ENCODE measurements around the gene SLC10A3.
"Not testable (repeated sequence)": the region's sequence is repeated elsewhere in the genome, so short reads cannot be mapped to it uniquely, and the experiment has no call there.

SLC10A3 gene

GRCh38 chrX:154506483-154507332, 16.3 kb upstream of the SLC10A3 start:
- Histone ChIP-seq H3K4me3 (ENCODE audit: low read depth, low read length) (no peak overlapping the region), H3K9ac (ENCODE audit: low read depth, low read length) (no peak overlapping the region), H3K9me3 (ENCODE audit: control insufficient read depth, insufficient read depth, low read length) (no peaks in the 10 kb centered on the region), H3K4me1 (ENCODE audit: control insufficient read depth, insufficient read depth, low read length) (no peaks in the 10 kb centered on the region), H3K36me3 (ENCODE audit: control insufficient read depth, insufficient read depth, low read length) (peaks cover 11% of the 10 kb centered on the region), H3K27me3 (ENCODE audit: control insufficient read depth, insufficient read depth, low read length) (no peaks in the 10 kb centered on the region)

- no peak overlapping the region for H3K9ac ChIP-seq (ENCODE audit: low read depth, low read length)
- no peaks in the 10 kb centered on the region for H3K9me3 ChIP-seq (ENCODE audit: control insufficient read depth, insufficient read depth, low read length)
These were observed 15.3 kb upstream of the SLC10A3 start for GRCh38 chrX:154505734-154506133.

DNA sequence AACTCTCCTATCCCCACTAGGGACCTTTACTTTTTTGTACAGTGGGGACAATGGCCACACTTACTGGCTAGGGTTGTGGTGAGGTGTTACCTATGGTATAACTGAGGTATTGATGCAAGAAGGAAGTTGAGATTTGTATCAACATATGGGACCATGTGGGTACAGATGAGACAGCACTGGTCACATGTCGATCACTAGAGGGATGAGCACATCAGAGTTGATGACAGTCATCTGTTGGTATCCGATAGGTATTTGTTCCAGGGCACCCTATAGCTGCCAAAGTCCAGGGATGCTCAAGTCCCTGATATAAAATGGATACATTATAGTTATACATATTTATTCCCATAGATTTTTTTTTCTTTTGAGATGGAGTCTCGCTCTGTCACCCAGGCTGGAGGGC, 12.6 kb upstream of the SLC10A3 start:
- no peaks in the 10 kb centered on the region for H3K9me3 ChIP-seq (ENCODE audit: control insufficient read depth, insufficient read depth, low read length)

More at GRCh38 chrX:154505734-154506133, 15.3 kb upstream of the SLC10A3 start:
- Histone ChIP-seq H3K4me3 (ENCODE audit: low read depth, low read length) (no peak overlapping the region), H3K27me3 (ENCODE audit: control insufficient read depth, insufficient read depth, low read length) (no peaks in the 10 kb centered on the region), H3K4me1 (ENCODE audit: control insufficient read depth, insufficient read depth, low read length) (no peaks in the 10 kb centered on the region), H3K36me3 (ENCODE audit: control insufficient read depth, insufficient read depth, low read length) (peaks cover 11% of the 10 kb centered on the region)

DNA sequence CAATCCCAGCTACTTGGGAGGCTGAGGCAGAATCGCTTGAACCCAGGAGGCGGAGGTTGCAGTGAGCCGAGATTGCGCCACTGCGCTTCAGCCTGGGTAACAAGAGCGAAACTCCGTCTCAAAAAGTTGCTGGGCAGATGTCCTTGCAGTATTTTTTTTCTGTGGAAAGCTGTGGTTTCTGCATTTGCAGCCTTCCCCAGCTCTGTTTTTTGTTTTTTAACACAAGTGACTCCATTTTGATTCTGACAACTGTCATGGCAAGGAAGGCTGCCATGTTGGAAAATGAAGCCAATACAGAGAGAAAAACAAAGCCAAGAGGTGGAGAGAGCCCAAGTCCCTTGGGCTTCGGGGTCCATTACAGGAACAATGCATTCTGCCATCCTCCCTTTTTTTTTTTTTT, 11.7 kb upstream of the SLC10A3 start:
- Histone ChIP-seq H3K9ac (ENCODE audit: low read depth, low read length) (no peak overlapping the region), H3K36me3 (ENCODE audit: control insufficient read depth, insufficient read depth, low read length) (peaks cover 11% of the 10 kb centered on the region), H3K4me1 (ENCODE audit: control insufficient read depth, insufficient read depth, low read length) (no peaks in the 10 kb centered on the region), H3K27me3 (ENCODE audit: control insufficient read depth, insufficient read depth, low read length) (no peaks in the 10 kb centered on the region), H3K4me3 (ENCODE audit: low read depth, low read length) (no peak overlapping the region), H3K9me3 (ENCODE audit: control insufficient read depth, insufficient read depth, low read length) (no peaks in the 10 kb centered on the region)

More for the DNA sequence above, 12.6 kb upstream of the SLC10A3 start:
- Histone ChIP-seq H3K9ac (ENCODE audit: low read depth, low read length) (no peak overlapping the region), H3K4me1 (ENCODE audit: control insufficient read depth, insufficient read depth, low read length) (no peaks in the 10 kb centered on the region), H3K36me3 (ENCODE audit: control insufficient read depth, insufficient read depth, low read length) (peaks cover 11% of the 10 kb centered on the region), H3K4me3 (ENCODE audit: low read depth, low read length) (no peak overlapping the region), H3K27me3 (ENCODE audit: control insufficient read depth, insufficient read depth, low read length) (no peaks in the 10 kb centered on the region)

DNA sequence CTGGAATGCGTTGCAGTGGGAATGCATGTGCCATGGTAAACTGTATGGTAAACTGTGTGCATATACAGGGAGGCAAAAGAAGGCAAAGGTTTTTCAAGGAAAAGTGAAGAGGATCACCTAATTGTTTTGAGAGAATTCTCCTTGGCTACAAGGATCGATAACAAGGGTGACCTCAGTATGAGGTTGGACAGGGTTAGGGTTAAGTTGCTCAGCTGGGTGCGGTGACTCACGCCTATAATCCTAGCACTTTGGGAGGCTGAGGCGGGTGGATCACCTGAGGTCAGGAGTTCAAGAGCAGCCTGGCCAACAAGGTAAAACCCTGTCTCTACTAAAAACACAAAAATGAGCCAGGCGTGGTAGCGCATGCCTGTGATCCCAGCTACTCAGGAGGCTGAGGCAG, 11.0 kb upstream of the SLC10A3 start:
- H3K36me3 ChIP-seq (ENCODE audit: control insufficient read depth, insufficient read depth, low read length); H3K27me3 ChIP-seq (ENCODE audit: control insufficient read depth, insufficient read depth, low read length); H3K4me3 ChIP-seq (ENCODE audit: low read depth, low read length); H3K4me1 ChIP-seq (ENCODE audit: control insufficient read depth, insufficient read depth, low read length); H3K9ac ChIP-seq (ENCODE audit: low read depth, low read length); H3K9me3 ChIP-seq (ENCODE audit: control insufficient read depth, insufficient read depth, low read length): not testable (repeated sequence)

GRCh38 chrX:154496591-154497137, 6.2 kb upstream of the SLC10A3 start:
- H3K4me3 ChIP-seq (ENCODE audit: low read depth, low read length); H3K27me3 ChIP-seq (ENCODE audit: control insufficient read depth, insufficient read depth, low read length); H3K4me1 ChIP-seq (ENCODE audit: control insufficient read depth, insufficient read depth, low read length); H3K9ac ChIP-seq (ENCODE audit: low read depth, low read length); H3K9me3 ChIP-seq (ENCODE audit: control insufficient read depth, insufficient read depth, low read length); H3K36me3 ChIP-seq (ENCODE audit: control insufficient read depth, insufficient read depth, low read length): not testable (repeated sequence)

- Histone ChIP-seq H3K4me3 (ENCODE audit: low read depth, low read length) (no peak overlapping the region), H3K9me3 (ENCODE audit: control insufficient read depth, insufficient read depth, low read length) (no peaks in the 10 kb centered on the region), H3K27me3 (ENCODE audit: control insufficient read depth, insufficient read depth, low read length) (no peaks in the 10 kb centered on the region), H3K36me3 (ENCODE audit: control insufficient read depth, insufficient read depth, low read length) (no peaks in the 10 kb centered on the region), H3K4me1 (ENCODE audit: control insufficient read depth, insufficient read depth, low read length) (no peaks in the 10 kb centered on the region), H3K9ac (ENCODE audit: low read depth, low read length) (no peak overlapping the region)
These were observed 5.1 kb upstream of the SLC10A3 start for GRCh38 chrX:154495472-154495922.

- Histone ChIP-seq H3K36me3 (ENCODE audit: control insufficient read depth, insufficient read depth, low read length) (no peaks in the 10 kb centered on the region), H3K4me1 (ENCODE audit: control insufficient read depth, insufficient read depth, low read length) (peaks cover 2% of the 10 kb centered on the region), H3K27me3 (ENCODE audit: control insufficient read depth, insufficient read depth, low read length) (no peaks in the 10 kb centered on the region), H3K4me3 (ENCODE audit: low read depth, low read length) (no peak overlapping the region), H3K9ac (ENCODE audit: low read depth, low read length) (no peak overlapping the region), H3K9me3 (ENCODE audit: control insufficient read depth, insufficient read depth, low read length) (no peaks in the 10 kb centered on the region)
These were observed 4.3 kb upstream of the SLC10A3 start for GRCh38 chrX:154494715-154495114.

DNA sequence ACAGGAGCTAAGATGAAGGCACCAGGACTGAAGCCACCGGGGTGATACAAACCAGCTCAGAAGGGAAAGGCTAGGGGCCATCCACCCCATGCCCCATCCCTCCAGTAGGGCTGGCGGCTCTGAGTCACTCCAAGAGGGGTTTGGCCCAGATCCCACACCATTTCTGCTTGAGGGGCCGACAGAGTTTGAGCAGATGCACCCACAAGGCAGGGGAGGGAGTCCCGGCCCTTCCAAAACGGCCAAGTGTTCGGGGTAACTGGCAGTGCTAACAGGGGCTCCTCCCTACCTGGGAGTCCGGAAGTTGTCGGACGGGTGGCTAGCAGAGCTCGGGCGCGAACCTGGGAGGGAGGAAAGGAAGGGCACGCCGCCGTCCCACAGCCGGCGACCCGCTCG, 412 bp downstream of the SLC10A3 start:
- Histone ChIP-seq H3K36me3 (ENCODE audit: control insufficient read depth, insufficient read depth, low read length) (peaks cover 5% of the 10 kb centered on the region), H3K27me3 (ENCODE audit: control insufficient read depth, insufficient read depth, low read length) (peaks cover 4% of the 10 kb centered on the region), H3K4me3 (ENCODE audit: low read depth, low read length) (peak overlapping the region; percentile 52), H3K9ac (ENCODE audit: low read depth, low read length) (no peak overlapping the region), H3K9me3 (ENCODE audit: control insufficient read depth, insufficient read depth, low read length) (no peaks in the 10 kb centered on the region), H3K4me1 (ENCODE audit: control insufficient read depth, insufficient read depth, low read length) (peaks cover 4% of the 10 kb centered on the region)

GRCh38 chrX:154489182-154489581, 1.2 kb downstream of the SLC10A3 start:
- peaks cover 4% of the 10 kb centered on the region for H3K4me1 ChIP-seq (ENCODE audit: control insufficient read depth, insufficient read depth, low read length)
- no peak overlapping the region for H3K9ac ChIP-seq (ENCODE audit: low read depth, low read length)
- no peaks in the 10 kb centered on the region for H3K9me3 ChIP-seq (ENCODE audit: control insufficient read depth, insufficient read depth, low read length)
- H3K36me3 ChIP-seq (ENCODE audit: control insufficient read depth, insufficient read depth, low read length), result peaks cover 13% of the 10 kb centered on the region
- peaks cover 4% of the 10 kb centered on the region for H3K27me3 ChIP-seq (ENCODE audit: control insufficient read depth, insufficient read depth, low read length)
- H3K4me3 ChIP-seq (ENCODE audit: low read depth, low read length), result no peak overlapping the region

DNA sequence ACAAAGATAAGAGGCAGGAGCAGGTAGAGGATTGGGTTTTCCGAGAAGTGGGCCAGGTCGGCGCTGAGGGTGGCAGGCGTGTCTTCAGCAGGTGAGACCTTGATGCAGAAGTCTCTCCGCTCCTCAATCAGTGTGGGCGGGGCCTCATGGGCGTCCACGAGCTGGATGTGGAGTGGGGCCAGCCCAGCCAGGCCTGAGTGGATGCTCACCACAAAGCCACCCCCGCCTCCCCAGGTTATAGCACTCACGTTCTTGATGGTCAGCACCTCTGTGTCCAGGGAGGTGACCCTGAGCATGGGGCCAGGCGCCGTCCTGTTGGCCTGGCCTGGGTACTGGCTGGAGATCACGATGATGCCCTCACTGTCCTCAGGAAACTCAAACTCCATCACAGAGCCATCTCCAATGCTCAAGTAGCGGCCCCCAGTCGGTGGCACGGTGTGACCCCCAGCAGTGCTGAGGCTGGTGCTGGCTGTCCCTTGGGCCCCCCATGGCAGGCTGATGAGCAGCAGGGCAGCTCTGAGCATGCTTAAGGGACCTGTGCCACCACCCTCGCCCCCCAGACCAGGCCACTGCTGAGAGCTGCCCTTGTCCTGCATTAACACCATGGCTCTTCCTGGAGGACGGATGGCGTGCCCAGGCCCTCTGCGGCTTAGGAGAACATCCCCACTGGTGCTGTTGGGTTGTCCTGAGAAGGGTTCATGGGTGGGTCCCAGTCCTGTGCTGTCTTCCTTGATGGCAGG, 1.9 kb downstream of the SLC10A3 start:
- Histone ChIP-seq H3K9ac (ENCODE audit: low read depth, low read length) (no peak overlapping the region), H3K9me3 (ENCODE audit: control insufficient read depth, insufficient read depth, low read length) (peaks cover 3% of the 10 kb centered on the region), H3K27me3 (ENCODE audit: control insufficient read depth, insufficient read depth, low read length) (peaks cover 4% of the 10 kb centered on the region), H3K36me3 (ENCODE audit: control insufficient read depth, insufficient read depth, low read length) (peaks cover 13% of the 10 kb centered on the region), H3K4me3 (ENCODE audit: low read depth, low read length) (no peak overlapping the region), H3K4me1 (ENCODE audit: control insufficient read depth, insufficient read depth, low read length) (peaks cover 4% of the 10 kb centered on the region)
